ENCODE measurements around the gene DENND11.

DNA sequence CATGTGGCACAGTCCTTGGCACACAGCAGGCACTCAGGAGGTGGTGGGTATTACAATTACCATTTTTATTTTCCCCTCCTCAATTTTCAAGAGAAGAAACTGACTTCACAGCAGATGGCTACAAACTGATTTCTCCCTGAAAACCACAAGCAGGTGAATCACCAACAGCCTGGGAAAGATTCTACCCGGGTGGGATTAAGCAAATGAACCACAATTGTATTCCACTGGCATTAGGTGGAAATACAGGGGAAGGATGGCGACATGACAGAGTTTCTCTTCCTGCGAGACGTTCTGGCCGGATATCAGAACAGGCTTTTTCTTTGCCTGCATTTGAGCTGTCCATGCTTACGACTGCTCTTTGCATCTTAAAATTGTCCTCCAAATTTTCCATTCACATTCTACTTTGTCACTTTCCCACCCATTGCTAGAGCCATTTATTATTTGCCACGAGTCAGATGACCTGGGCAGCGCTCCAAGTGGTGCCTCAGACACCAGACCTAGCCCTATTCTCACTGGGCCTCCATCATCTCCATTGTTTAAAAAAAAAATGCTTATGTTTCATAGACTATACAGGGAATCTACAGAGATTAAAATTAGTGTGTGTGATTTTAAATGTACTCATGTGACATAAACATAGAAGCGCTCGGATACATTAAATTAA is 4.6 kb downstream of the DENND11 start:
- TF ChIP-seq, protein P1, sequence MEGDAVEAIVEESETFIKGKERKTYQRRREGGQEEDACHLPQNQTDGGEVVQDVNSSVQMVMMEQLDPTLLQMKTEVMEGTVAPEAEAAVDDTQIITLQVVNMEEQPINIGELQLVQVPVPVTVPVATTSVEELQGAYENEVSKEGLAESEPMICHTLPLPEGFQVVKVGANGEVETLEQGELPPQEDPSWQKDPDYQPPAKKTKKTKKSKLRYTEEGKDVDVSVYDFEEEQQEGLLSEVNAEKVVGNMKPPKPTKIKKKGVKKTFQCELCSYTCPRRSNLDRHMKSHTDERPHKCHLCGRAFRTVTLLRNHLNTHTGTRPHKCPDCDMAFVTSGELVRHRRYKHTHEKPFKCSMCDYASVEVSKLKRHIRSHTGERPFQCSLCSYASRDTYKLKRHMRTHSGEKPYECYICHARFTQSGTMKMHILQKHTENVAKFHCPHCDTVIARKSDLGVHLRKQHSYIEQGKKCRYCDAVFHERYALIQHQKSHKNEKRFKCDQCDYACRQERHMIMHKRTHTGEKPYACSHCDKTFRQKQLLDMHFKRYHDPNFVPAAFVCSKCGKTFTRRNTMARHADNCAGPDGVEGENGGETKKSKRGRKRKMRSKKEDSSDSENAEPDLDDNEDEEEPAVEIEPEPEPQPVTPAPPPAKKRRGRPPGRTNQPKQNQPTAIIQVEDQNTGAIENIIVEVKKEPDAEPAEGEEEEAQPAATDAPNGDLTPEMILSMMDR (IDR thresholded peaks at IDR 0.05; ENCODE audit: poor library complexity): no peak
- TF ChIP-seq EZH2 (IDR thresholded peaks at IDR 0.05; ENCODE audit: borderline replicate concordance) (no peak), EZH2phosphoT487 (IDR thresholded peaks at IDR 0.05; ENCODE audit: low read depth, severe bottlenecking, unreplicated experiment) (no peak)
